Stimulated activated CD4-positive, alpha-beta T cell treated with anti-CD3 and anti-CD28 coated beads, Interleukin-1b, Interleukin-23, amount 100 ng/mL, for 1 hour (primary cell): ENCODE results near the gene ZNF316.
"Not testable (repeated sequence)": the region's sequence is repeated elsewhere in the genome, so short reads cannot be mapped to it uniquely, and the experiment has no call there.

Source experiments
- DNase-seq, 2 donors: peaks; one replicate each; pipeline ENCODE4 v3.0.0-alpha.2; 2020; ENCODE audit warnings: low read depth in 2 of 2

Gene ZNF316

GRCh38 chr7:6647080-6647479 is 10.0 kb downstream of the ZNF316 start:
- no peak for DNase-seq

GRCh38 chr7:6647541-6647940 is 10.4 kb downstream of the ZNF316 start:
- no peak for DNase-seq

DNA sequence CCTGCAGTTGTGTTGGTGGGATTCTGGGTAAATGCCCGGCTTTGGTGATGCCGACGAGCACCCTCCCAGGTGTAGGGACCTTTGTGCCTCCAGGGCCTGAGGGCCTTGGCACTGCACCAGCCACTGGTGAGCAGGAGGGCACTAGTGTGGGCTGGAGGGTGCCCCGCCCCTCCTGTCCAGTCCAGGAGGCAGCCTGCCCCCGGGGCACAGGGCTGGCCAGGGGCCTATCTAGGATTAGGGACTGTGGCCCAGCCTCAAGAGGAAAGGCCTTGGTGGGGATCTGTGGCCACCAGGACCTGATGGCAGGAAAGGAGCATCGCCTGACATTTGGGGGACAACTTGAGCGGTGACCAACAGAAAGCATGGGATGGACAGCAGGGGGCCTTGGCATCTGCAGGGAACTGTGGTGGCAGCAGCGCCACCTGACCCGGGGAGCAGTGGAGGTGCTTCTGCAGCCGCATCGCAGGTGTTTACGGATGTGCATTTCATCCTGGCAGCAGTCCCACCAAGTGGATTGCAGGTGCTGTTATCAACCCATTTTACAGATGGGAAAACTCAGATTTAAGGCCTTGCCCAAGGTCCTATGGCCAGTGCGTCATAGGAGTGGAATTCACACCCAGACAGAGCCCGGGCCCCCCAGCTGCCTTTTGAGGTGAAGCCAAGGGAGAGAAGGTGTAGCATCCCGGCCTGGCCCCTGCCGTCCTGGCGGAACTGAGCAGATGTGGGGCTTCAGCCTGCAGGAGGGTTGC is 11.1 kb downstream of the ZNF316 start:
- DNase-seq, result no peak

DNA sequence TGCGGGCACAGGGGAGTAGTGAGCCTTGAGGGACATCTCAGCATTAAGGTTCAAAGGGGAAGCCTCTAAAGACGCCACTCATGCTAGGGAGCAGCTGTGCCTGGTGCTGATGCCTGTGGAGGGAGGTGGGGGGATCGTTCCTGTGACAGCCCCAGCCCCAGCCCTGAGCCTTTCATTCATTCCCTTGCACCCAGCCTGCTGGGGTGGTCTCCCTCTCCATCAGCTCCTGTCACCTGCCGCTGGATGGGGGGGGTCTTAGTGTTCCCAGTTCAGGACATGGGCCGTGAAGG is 11.6 kb downstream of the ZNF316 start:
- DNase-seq, result no peak

DNA sequence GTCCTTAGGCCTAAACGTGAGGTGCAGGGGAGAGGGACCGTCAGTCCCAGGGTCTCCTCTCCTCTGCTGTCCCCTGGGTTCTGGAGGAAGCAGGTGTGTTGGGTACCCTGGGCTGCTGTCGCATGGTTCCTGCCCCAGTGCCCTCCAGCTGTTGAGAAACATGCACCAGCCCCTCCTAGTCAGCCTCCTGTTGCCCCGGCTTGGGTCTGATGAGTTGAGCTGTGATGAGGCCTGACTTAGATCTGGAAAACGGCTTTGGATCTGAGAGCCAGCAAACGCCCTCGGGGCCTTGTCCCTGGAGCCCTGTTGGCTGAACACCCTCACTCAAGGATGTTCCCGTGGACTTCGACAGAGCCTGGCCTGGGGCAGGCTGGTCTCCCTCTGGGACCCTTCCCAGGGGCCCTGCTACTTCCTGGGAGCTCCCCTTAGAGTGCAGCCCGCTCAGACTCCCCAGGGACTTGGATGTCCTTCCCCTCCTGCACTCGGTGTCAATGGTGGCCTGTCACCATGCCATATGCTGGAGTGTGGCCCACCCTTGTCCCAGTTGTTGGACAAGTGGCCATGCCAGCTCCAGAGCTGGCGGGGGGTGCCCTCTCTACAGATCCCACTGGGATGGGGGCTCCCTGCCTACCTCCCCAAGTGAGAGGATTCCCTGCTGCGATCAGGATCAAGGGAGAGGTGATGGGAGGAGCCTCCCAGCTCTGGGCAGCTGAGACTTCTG is 12.3 kb downstream of the ZNF316 start:
- DNase-seq, result no peak

DNA sequence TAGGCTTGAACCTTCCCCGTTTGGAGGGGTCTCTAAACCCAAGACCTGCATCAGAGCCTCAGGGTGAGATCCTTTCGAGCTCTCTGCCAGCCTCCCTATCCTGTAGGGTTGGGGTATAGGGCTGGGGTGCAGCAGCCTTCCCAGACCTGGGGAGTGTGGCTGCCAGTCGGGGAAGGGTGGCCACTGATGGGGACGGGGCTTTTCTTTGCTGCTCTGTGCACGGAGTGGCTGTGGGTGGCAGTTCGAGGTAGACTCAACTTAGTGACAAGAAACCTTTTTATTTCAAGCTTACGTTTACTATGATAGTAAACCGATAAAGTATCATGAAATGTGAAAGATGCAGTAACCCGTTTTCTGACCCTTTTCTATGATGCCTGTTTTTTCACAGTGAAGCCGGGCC is 13.0 kb downstream of the ZNF316 start:
- no peak for DNase-seq

- DNase-seq, result no peak
Observed at GRCh38 chr7:6650521-6651011, 13.4 kb downstream of the ZNF316 start.

GRCh38 chr7:6651851-6652445 is 14.8 kb downstream of the ZNF316 start:
- no peak for DNase-seq

GRCh38 chr7:6652446-6653011 is 15.4 kb downstream of the ZNF316 start:
- DNase-seq, result no peak

GRCh38 chr7:6653071-6654003 is 16.2 kb downstream of the ZNF316 start:
- no peak for DNase-seq

DNA sequence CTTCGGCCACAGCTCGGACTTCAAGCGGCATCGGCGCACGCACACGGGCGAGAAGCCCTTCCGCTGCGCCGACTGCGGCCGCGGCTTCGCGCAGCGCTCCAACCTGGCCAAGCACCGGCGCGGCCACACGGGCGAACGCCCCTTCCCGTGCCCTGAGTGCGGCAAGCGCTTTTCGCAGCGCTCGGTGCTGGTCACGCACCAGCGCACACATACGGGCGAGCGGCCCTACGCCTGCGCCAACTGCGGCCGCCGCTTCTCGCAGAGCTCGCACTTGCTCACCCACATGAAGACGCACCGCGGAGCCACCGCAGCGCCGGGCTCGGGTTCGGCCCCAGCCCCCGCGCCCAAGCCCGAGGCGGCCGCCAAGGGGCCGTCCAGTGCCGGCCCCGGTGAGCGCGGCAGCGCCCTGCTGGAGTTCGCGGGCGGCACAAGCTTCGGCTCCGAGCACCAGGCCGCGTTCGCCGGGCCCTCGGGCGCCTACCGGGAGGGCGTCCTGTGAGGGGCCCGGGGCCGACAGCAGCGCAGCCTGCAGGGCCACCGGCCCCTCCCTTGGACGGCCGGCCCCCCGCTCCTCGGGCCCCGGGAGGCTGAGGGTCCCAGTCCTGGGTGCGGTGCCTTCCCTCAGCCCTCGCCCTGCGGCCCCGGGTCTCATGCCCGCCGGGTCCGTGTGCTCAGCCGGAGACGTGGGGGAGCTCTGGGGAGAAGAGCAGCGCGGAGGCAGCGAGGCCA is 17.2 kb downstream of the ZNF316 start:
- DNase-seq, result no peak

DNA sequence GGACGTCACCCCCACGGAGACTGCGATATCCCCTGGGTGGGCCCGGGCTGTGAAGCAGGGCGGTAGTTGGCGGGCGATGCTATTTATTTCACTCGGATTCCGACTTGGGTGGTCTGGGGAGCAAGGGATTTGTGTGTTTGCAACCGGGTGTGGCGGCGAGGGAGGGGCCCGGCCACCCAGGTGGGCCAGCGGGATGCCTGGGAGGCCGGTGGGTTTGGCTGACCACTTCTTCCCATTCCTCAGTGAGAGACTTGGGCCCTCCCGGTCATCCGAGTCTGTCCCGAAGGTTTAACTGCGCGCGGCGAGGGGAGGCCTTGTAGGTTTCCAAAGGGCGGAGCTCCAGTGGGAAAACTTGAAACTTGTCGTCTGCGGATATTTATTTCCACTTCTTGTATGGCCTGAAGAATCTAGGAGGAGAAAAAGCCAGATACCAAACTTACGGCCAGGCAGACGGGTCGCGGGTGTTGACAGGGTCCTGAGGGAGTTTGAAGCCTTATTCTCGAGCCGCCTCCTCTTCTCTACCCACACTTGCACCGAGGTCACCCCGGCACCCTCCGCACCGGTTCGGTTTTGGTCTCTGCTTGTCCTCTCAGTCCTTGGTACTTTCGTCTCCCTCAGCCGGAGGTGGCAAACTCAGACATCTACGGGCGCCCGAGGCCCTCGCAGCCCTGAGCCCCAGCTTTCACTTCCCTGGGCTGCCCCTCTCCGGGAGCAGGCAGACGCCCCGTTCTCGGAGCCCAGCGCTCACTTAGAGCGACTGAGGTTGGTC is 17.9 kb downstream of the ZNF316 start:
- no peak for DNase-seq

GRCh38 chr7:6655636-6656385 is 18.7 kb downstream of the ZNF316 start:
- DNase-seq, result no peak

- DNase-seq, result no peak
Observed at GRCh38 chr7:6656413-6656812, 19.3 kb downstream of the ZNF316 start.

GRCh38 chr7:6658618-6659345 is 21.7 kb downstream of the ZNF316 start:
- DNase-seq, result no peak

DNA sequence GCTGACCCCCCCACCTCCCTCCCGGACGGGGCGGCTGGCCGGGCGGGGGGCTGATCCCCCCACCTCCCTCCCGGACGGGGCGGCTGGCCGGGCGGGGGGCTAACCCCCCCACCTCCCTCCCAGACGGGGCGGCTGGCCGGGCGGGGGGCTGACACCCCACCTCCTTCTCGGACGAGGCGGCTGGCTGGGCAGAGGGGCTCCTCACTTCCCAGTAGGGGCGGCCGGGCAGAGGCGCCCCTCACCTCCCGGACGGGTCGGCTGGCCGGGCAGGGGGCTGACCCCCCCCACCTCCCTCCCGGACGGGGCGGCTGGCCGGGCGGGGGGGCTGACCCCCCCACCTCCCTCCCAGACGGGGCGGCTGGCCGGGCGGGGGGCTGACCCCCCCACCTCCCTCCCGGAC is 33.7 kb downstream of the ZNF316 start:
- DNase-seq, result not testable (repeated sequence)

DNA sequence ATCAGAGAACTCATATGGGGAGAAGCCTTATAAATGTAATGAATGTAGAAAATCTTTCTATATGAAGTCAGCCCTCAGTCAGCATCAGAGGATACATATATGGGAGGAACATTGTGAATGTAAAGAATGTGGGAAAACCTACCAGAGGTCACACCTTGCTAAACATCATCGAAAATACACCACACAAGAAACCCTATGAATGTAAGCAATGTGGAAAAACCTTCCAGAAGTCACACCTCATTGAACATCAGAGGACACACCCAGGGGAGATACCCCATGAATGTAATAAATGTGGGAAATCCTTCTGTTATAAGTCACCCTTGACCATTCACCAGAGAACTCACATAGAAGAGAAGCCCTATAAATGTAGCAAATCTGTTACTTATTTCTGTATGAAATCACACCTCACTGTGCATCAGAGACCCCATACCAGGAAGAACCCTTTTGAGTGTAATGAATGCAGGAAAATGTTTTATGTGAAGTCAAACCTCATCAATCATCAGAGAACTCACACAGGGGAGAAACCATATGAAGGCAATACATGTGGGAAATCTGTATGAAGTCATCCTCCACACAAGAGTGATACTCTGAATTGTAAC is 38.8 kb downstream of the ZNF316 start:
- no peak for DNase-seq

DNA sequence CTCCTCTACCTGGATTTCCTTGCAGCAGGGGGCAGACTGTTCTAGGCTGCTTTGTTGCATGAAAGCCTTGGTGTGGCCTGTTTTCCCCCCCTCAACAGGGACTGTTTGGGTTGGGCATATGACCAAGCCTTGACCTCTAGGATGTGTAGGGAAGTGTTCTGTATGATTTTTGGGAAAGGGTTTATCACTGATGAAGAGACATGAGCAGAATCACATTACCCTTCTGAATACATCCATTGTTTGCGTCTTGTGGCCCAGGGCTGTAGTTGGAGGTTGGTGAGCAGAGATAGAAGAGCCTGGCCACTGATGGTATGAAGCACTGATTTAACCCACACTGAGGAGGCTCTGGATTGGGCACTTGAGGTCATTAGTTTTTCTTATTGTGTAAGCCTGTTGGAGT is 43.0 kb downstream of the ZNF316 start:
- no peak for DNase-seq
